GM12874 (cell line): ENCODE data around the gene SMIM45.

Source experiments
- CTCF ChIP-seq: IDR thresholded peaks from 2 replicates; pipeline ENCODE4 v1.5.1; 2011; ENCODE audit warnings: low read depth, mild to moderate bottlenecking, control low read depth, low read length, moderate library complexity; ENCODE audit not compliant: insufficient read depth

Gene SMIM45

DNA sequence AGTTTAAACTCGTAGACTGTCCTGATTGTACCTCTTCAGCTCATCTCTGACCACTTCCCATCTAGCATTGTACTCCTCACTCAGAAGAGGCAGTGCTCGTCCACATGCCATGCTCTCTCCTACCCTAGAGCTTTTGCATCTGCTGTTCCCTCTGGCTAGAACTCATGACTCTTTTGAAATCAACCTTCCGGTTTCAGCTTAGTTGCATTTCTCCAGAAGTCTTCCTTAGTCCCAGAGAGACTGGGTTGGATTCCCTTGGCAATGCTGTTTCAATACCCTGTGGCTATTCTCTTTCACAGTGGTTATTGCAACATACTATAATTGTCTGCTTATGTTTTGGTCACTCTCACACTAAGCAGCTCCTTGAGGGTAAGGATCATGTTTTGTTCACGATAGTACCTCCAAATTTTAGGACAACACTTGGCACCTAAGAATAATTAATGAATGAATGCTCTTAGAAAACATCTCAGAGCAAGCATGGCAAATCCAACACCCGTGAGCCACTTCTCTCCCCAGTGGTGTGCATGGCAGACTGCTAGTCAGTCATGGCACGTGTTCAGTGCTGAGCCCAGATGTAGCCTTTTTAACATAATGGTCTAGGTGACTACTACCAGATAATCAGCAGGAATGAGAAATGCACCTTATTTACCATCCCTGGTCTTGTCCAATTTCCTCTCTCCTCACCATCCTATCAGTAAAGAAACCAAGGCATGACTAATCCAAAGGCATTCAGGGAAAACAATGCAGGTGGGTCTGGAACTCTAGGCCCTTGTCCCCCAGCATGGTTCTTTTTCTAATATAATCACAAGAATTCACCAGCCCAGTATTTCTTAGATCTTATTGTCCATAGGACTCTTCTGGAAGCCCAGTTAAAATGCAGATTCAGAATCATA, 31.8 kb downstream of the SMIM45 start:
- TF ChIP-seq CTCF: no peak

DNA sequence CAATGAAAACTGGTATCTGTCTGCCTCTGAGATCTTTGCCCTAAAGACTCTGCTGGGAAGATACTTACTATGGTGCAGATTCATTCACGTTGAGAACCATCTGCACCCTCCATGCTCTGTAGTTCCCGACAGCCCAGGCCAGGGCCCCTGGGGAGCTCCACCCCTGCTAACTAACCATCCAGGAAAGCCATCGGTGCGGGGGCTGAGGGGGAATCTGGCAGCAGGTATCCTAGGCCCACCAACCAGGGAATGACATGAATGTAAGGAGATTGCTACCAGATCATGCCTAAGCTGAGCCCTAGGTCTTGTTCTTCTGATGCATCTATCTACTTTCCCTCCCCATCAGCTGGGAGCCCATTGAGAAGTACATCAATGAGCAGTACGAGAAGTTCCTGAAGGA, 35.3 kb downstream of the SMIM45 start:
- no peak for TF ChIP-seq CTCF

GRCh38 chr22:41989246-41989645, 37.3 kb downstream of the SMIM45 start:
- no peak for TF ChIP-seq CTCF

- TF ChIP-seq CTCF: no peak
Observed at GRCh38 chr22:41991111-41991510, 39.2 kb downstream of the SMIM45 start.

GRCh38 chr22:41992496-41992895, 40.5 kb downstream of the SMIM45 start:
- TF ChIP-seq CTCF: no peak

- TF ChIP-seq CTCF: no peak
Observed at GRCh38 chr22:41995211-41995610, 43.3 kb downstream of the SMIM45 start.

DNA sequence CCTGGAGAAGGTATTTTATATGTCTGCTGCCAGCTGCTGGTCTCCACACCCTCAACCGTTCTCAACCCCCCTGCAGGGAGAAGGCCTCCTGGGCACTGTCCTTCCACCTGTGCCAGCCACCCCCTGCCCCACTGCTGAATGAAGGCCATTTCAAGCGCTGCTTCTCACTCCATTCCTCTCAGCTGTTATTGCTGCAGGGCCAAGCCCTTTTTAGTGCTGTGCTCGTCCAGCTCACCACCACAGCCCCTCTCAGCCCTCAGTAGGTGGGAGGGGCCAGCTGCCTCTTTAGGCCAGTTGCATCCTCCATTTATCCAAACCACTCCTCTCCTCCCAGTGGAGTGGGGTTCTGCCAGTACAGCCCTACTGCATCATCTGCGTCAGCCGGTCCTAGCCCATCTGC, 44.9 kb downstream of the SMIM45 start:
- TF ChIP-seq CTCF: no peak
